Measurements from ENCODE around the gene KCNQ1. TPM values are rescaled to one million over a fixed set of nuclear protein-coding genes. Genes with fewer than 3 reads are reported as not detected.

The KCNQ1 gene
- total and polyA plus RNA-seq, 7 donors = 0.48 to 3.1 (median 1.1) TPM

DNA sequence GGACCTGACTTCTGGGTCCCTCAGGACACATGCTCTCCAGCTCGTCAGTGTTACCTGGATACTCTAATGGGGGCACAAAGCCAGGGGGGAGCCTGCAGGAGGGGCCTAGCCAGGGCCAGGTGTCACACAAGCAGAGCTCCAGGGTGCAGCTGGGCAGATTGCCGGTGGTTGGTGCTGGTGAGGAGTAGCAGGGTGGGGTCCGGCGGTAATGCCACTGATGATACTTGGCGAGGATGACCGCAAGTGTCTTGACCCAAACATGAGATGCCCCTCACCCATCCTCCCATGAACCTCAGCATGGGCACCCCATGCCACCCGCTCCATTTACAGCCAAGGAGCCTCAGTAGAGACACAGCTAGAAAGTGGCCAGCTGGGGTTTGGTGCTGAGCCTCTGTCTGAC lies 270.1 kb downstream of the KCNQ1 start:
- Histone ChIP-seq H3K36me3 (ENCODE audit: insufficient read depth in 1 of 2, low read depth in 1 of 2) (no peaks in the 10 kb centered on the region), H3K27ac (no peak overlapping the region), H3K4me3 (no peak overlapping the region), H3K4me1 (no peaks in the 10 kb centered on the region), H3K9me3 (peaks cover 4% of the 10 kb centered on the region), H3K27me3 (ENCODE audit: insufficient read depth in 3 of 3, low read length in 2 of 3) (peaks cover 0 to 1% (median 0%) of the 10 kb centered on the region in 3 donors)
- WGBS, 3 donors = 93 to 99% (median 96%) methylated on average over 7 of the region's 7 CpGs
- intact Hi-C loops (cut with DNase I) = no loop called here
- no peak for ATAC-seq
- no peak for TF ChIP-seq CTCF (IDR thresholded peaks at IDR 0.05)
- peak; percentile 6 to 40 for DNase-seq

DNA sequence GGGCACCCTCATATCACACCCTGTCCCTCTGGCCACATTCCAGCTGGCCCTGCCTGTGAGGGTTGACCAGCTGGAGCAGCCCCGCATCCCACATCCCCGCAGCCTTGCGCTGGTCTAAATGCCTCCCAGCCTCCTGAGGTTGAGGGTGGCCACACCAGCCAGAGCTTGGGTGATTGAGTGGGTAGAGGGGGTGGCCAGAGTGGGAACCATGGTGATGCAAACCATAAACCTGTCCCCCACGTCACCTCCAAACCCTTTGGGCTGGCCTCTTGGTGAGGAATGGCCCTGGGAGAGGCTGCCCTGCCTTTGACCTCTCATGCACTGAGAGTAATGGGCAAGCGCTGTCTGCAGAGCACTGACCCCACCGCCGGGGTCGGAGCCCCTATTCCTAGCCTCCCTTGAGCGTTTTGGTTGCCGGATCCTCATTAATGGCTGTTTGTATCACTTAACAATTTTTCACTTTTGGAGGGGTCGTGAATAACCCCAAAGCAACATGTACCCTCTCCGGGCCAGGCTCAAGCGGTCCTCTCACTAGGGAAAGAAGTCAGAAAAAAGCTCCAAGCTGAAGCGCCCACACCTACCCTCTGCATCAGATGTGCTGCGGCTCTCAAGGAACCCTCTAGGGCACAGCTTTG lies 271.0 kb downstream of the KCNQ1 start:
- DNase-seq (peak; percentile 9 to 39), ATAC-seq (no peak)
- Histone ChIP-seq H3K4me1 (no peaks in the 10 kb centered on the region), H3K27ac (no peak overlapping the region), H3K36me3 (ENCODE audit: insufficient read depth in 1 of 2, low read depth in 1 of 2) (no peaks in the 10 kb centered on the region), H3K27me3 (ENCODE audit: insufficient read depth in 3 of 3, low read length in 2 of 3) (peaks cover 0 to 1% (median 0%) of the 10 kb centered on the region in 3 donors), H3K9me3 (no peaks in the 10 kb centered on the region), H3K4me3 (no peak overlapping the region)
- WGBS, 3 donors = 89 to 92% (median 90%) methylated on average over 15 of the region's 15 CpGs
- intact Hi-C loops (cut with DNase I) = no loop called here
- TF ChIP-seq CTCF (IDR thresholded peaks at IDR 0.05) = no peak

DNA sequence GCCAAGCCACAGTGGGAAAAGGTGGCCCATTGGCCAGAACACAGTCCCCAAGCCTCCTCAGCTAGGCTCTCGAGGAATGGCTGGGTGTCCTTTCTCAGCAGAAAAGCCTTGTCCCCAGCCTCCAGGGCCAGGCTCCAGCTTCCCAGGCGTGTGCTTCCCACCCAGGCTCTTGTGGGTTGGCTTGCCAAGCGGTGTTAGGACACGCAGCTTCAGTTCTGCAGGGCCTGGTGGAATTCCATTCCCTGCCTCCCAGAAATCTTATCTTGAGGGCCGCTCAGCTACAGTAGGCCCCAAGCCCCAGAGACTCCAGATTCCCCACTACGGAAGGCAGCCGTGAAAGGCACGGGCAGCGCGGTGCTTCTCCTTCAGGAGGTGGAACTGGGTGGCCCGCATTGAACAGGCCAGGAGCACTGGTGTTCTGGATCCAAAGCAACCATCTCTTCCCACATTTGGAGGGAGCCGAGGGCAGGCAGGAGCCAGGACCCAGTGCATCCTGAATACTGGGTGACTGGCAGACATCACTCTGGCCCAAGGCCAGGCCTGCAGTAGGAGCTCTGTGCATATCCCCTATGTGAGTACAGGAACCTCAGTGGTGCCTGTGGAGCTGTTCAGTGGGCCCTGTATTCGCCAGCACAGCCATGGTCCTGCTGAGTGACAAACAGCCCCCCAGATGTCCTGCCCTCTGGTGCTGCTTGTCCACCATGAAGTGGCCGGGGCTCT lies 271.7 kb downstream of the KCNQ1 start:
- WGBS, 3 donors = 76 to 84% (median 80%) methylated on average over 14 of the region's 14 CpGs
- Histone ChIP-seq H3K9me3 (no peaks in the 10 kb centered on the region), H3K27me3 (ENCODE audit: insufficient read depth in 3 of 3, low read length in 2 of 3) (peaks cover 0 to 1% (median 0%) of the 10 kb centered on the region in 3 donors), H3K4me3 (no peak overlapping the region), H3K4me1 (no peaks in the 10 kb centered on the region), H3K36me3 (ENCODE audit: insufficient read depth in 1 of 2, low read depth in 1 of 2) (no peaks in the 10 kb centered on the region), H3K27ac (no peak overlapping the region)
- DNase-seq (peak; percentile 15 to 42), ATAC-seq (no peak)
- intact Hi-C loops (cut with DNase I) = no loop called here
- TF ChIP-seq CTCF (IDR thresholded peaks at IDR 0.05) = no peak

DNA sequence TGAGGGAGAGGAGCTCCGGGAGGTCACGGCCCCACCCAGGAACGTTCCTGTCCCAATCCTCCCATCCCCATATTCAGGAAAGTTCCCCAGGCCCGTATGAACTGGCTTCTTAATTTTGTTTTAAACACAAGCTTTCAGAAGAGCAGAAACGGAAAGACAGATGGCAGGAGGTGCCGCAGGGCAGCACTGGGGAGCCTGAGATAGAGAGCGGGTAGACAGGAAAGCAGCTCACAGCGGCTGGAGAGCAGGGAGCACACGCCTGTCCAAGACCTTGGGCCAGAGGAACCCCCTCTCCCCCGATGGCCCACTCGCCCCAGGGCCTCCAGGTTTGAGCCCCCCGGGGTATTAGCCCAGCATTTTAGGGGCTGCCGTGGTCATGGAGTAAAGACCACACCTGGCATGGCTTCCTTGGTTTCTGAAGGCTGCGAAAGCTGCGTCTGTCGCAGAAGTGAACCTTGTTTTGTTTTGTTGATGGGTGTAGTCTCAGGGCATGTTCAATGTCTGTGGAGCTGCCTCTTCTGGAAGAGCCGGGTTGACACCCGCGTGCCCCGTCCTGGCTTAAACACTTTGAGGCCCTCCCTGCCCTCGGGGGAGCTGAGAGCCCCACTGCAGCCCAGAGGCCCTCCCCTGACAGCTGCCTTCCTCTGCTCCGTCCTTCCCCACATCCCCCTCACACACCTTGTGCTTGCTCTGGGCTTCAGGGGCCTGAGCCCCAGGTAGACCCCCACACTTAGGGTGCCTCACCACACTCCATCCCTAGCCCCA lies 272.9 kb downstream of the KCNQ1 start:
- Histone ChIP-seq H3K4me3 (no peak overlapping the region), H3K27me3 (ENCODE audit: insufficient read depth in 3 of 3, low read length in 2 of 3) (no peaks in the 10 kb centered on the region), H3K4me1 (no peaks in the 10 kb centered on the region), H3K36me3 (ENCODE audit: insufficient read depth in 1 of 2, low read depth in 1 of 2) (no peaks in the 10 kb centered on the region), H3K27ac (no peak overlapping the region), H3K9me3 (no peaks in the 10 kb centered on the region)
- 91 to 93% (median 91%) methylated on average over 22 of the region's 22 CpGs for WGBS, 3 donors
- peak; percentile 2 to 35 for DNase-seq
- ATAC-seq = no peak
- intact Hi-C loops (cut with DNase I) = no loop called here
- TF ChIP-seq CTCF (IDR thresholded peaks at IDR 0.05) = no peak

Measured in psoas muscle (tissue), 8 donors.